ENCODE measurements around the gene HOXD12.
A peak's percentile ranks its signal among the peaks of the same experiment; 100 is the strongest.

Gene HOXD12

DNA sequence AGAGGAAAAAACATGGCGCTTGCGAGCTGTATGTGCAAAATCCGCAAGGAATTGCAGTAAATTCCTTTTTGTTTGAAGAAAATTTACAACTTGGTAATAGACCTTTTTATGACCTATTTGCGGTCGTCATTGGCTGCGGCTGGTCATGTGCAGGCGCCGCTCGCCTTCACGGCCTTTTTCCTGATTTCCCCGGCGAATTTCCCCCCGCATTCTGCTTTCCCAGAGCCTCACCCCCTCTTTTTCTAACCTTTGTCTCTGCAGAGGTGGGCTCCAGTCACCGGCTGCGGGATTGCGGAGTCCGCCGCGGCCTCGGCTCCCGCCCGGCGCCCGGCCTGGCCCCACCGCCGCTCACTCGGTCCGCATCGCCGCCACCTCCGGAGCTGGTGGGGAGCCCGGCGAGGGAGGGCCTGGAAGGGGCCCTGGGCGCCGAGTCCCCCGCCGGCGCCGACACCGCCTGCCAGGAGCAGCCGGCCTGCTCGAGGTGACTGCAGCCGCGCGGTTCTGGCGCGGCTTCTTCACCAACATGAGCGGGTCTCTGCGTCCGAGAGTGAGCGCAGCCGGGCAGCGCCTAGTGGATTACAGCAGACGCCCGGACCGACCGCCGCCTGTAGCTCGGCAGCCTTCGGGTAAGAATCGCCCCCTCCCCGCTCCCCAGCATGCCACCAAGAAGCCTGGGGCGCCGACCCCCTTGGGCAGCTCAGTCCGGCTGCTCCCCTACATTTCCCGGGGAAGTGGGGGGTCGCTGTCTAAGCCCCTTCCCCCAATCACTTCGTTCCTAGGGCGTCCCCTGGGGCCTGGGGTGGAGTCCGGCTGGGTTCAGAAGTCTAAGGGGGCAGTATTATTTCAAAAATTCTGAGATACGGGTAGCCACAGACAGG is 37.0 kb downstream of the HOXD12 start:
- DNase-seq: no peak

GRCh38 chr2:176137252-176137580 is 37.6 kb downstream of the HOXD12 start:
- no peak for DNase-seq

DNA sequence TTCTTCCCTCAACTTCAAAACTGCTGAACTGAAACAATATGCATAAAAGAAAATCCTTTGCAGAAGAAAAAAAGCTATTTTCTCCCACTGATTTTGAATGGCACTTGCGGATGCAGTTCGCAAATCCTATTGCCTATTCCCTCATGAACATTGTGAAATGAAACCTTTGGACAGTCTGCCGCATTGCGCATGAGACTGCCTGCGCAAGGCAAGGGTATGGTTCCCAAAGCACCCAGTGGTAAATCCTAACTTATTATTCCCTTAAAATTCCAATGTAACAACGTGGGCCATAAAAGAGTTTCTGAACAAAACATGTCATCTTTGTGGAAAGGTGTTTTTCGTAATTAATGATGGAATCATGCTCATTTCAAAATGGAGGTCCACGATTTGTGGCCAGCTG is 38.3 kb downstream of the HOXD12 start:
- no peak for DNase-seq

- DNase-seq: no peak
Measured at GRCh38 chr2:176138526-176138922, 38.9 kb downstream of the HOXD12 start.

GRCh38 chr2:176138923-176139660 is 39.5 kb downstream of the HOXD12 start:
- DNase-seq: no peak

GRCh38 chr2:176139661-176140512 is 40.3 kb downstream of the HOXD12 start:
- no peak for DNase-seq

- DNase-seq: peak; percentile 27
Measured at GRCh38 chr2:176140513-176141317, 41.1 kb downstream of the HOXD12 start.

- DNase-seq: no peak
Measured at GRCh38 chr2:176142281-176142680, 42.7 kb downstream of the HOXD12 start.

- no peak for DNase-seq
Measured at GRCh38 chr2:176145085-176145969, 45.7 kb downstream of the HOXD12 start.

DNA sequence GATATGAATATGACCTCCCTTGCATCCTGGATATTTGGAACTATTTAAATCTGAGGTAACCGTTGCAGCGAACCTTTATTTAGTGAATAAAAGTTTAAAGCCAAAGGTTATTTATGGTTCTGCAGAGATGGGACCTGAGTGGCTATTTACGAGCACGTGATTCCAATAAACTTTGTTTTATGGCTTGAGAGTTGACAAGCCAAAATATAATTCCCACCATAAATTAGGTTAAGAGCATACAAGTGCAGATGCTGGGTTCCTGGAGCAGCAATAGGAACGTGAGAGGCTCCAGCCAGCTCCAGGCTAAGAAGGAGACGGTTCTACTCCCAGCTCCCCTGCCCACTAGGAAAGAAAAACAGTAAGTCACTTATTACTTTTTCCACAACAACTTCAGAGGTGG is 46.5 kb downstream of the HOXD12 start:
- DNase-seq: no peak

DNA sequence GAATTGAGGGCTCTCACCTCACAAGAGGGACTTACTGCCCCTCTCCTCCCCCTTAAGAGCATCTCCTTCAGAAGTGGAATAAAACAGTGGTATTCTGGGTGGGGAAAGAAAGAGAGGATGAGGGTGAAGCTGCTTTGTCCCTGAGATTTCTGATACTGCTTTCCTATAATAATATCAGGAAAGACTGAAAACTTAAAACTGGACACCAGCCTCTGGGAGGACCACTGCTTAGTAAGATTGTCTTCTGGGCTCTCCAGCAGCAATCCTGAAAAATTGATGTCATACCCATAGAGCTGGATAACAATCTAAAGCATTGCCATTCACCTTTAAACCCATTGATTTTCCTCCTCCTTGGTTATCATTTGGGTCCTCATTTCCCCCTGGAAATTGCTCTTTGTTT is 47.0 kb downstream of the HOXD12 start:
- DNase-seq: no peak

DNA sequence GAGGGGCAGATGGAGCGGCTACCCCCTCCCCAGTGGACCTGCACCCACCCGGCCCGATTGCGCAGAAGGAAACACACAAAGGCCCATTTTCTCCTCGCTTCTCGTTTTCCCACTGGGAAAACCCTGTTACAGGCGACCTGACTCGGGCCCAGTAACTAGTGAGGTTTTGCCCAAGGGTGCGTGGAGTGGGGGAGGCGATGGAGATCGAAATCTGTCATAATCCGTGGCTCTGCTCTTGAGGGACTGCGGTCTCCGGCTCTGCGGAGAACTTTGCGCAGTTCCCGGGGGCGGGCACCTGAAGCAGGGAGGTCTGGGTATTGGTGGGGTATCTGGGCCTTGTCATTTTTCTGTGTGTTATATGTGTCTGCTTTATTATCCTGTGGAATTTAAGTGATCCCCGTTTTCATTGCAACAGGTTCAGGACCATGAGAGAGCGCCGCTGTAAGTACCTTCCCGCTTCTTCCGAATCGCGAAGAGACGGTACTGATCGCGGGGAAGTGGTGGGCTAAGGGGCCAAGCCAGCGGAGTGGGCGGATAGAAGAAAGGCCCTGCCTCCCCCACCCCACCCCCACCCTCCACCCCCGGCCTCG is 47.7 kb downstream of the HOXD12 start:
- no peak for DNase-seq

- DNase-seq: no peak
Measured at GRCh38 chr2:176147800-176148496, 48.4 kb downstream of the HOXD12 start.

DNA sequence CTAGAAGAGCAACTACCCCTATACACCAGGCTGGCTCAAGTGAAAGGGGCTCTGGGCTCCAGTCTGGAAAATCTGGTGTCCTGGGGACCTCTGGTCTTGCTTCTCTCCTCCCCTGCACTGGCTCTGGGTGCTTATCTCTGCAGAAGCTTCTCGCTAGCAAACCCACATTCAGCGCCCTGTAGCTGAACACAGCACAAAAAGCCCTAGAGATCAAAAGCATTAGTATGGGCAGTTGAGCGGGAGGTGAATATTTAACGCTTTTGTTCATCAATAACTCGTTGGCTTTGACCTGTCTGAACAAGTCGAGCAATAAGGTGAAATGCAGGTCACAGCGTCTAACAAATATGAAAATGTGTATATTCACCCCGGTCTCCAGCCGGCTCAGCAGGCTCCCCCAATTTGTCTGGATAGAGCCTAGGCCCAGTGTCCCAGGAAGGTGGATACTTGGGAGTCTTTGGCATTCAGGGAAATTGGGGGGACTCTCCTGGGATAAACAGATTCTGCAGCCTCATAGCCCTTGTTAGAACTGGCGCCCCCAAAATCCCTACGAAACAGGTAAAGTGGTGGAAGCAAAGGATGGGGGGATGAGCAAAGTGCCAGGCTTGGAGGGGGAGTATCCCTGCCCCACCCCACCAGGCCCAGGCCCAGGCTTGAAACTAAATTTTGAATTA is 49.3 kb downstream of the HOXD12 start:
- DNase-seq: no peak

GRCh38 chr2:176149481-176149938 is 49.9 kb downstream of the HOXD12 start:
- no peak for DNase-seq

GRCh38 chr2:176149939-176150583 is 50.5 kb downstream of the HOXD12 start:
- no peak for DNase-seq

GRCh38 chr2:176150584-176151441 is 51.2 kb downstream of the HOXD12 start:
- no peak for DNase-seq

All from inflammatory macrophage treated with lipopolysaccharide for 4 hours (primary cell).